Measurements from ENCODE around the gene HIVEP3.

- no peak for TF ChIP-seq POLR2AphosphoS5 (IDR thresholded peaks at IDR 0.05; ENCODE audit: low read depth, low read length)
- TF ChIP-seq CTCF (IDR thresholded peaks at IDR 0.05) = no peak
- TF ChIP-seq SIN3A (IDR thresholded peaks at IDR 0.05; ENCODE audit: borderline replicate concordance, insufficient read depth, low read depth, low read length) = no peak
- TF ChIP-seq TCF7L2 (IDR thresholded peaks at IDR 0.05; ENCODE audit: low read depth, low read length) = no peak
- no peak for TF ChIP-seq REST (IDR thresholded peaks at IDR 0.05; ENCODE audit: insufficient read depth in 1 of 2, low read depth in 2 of 2, low read length in 1 of 2)
Measured at GRCh38 chr1:41497056-41497440, 421.7 kb downstream of the HIVEP3 start.

All from Panc1 (cell line).